Nephron progenitor cell (in vitro differentiated cells): Measurements from ENCODE around the gene MCHR1.

Source experiments
- DNase-seq: peaks from one replicate; pipeline ENCODE4 v3.0.0; 2021
- H3K27ac Mint-ChIP-seq: 2 replicates; pipeline ENCODE4 v1.8.0; 2021; ENCODE audit warnings: mild to moderate bottlenecking, moderate library complexity, mixed read lengths
- H3K27me3 Mint-ChIP-seq: 2 replicates; pipeline ENCODE4 v1.8.0; 2021; ENCODE audit warnings: mild to moderate bottlenecking, low read depth, mixed read lengths; ENCODE audit not compliant: poor library complexity
- H3K36me3 Mint-ChIP-seq: 2 replicates; pipeline ENCODE4 v1.8.0; 2021; ENCODE audit warnings: low read depth, mixed read lengths
- H3K4me1 Mint-ChIP-seq: 2 replicates; pipeline ENCODE4 v1.8.0; 2021; ENCODE audit warnings: mixed read lengths
- H3K4me3 Mint-ChIP-seq: 2 replicates; pipeline ENCODE4 v1.8.0; 2021; ENCODE audit warnings: mild to moderate bottlenecking, moderate library complexity, mixed read lengths
- H3K9me3 Mint-ChIP-seq: 2 replicates; pipeline ENCODE4 v1.8.0; 2021; ENCODE audit warnings: mild to moderate bottlenecking, moderate library complexity, mixed read lengths
- CTCF ChIP-seq: fragments of 200-600 bp; sonication (generic); IDR thresholded peaks from 2 replicates; pipeline ENCODE4 v1.5.0; 2021; ENCODE audit warnings: antibody characterized with exemption

Gene MCHR1

GRCh38 chr22:40665312-40665711 is 14.0 kb upstream of the MCHR1 start:
- Mint-ChIP-seq H3K9me3 (peaks cover 19% of the 10 kb centered on the region), H3K36me3 (no peaks in the 10 kb centered on the region), H3K27ac (peak overlapping the region; percentile 38), H3K4me1 (peaks cover 53% of the 10 kb centered on the region), H3K27me3 (peaks cover 9% of the 10 kb centered on the region), H3K4me3 (no peak overlapping the region)
- DNase-seq, result no peak
- TF ChIP-seq CTCF, result no peak

- Mint-ChIP-seq H3K36me3 (no peaks in the 10 kb centered on the region), H3K4me3 (no peak overlapping the region), H3K9me3 (peaks cover 20% of the 10 kb centered on the region), H3K4me1 (peaks cover 53% of the 10 kb centered on the region), H3K27ac (peak overlapping the region; percentile 76), H3K27me3 (peaks cover under 1% of the 10 kb centered on the region)
- DNase-seq, result no peak
- TF ChIP-seq CTCF, result no peak
Observed at GRCh38 chr22:40666151-40666848, 13.0 kb upstream of the MCHR1 start.

GRCh38 chr22:40668611-40669411 is 10.5 kb upstream of the MCHR1 start:
- DNase-seq, result no peak
- H3K27me3 Mint-ChIP-seq, result no peaks in the 10 kb centered on the region
- H3K9me3 Mint-ChIP-seq, result peaks cover 38% of the 10 kb centered on the region
- no peak for TF ChIP-seq CTCF
- H3K27ac Mint-ChIP-seq, result peak overlapping the region; percentile 82
- peaks cover 4% of the 10 kb centered on the region for H3K36me3 Mint-ChIP-seq
- peaks cover 51% of the 10 kb centered on the region for H3K4me1 Mint-ChIP-seq
- no peak overlapping the region for H3K4me3 Mint-ChIP-seq

GRCh38 chr22:40670058-40670457 is 9.2 kb upstream of the MCHR1 start:
- Mint-ChIP-seq H3K9me3 (peaks cover 38% of the 10 kb centered on the region), H3K4me3 (no peak overlapping the region), H3K36me3 (peaks cover 4% of the 10 kb centered on the region), H3K4me1 (peaks cover 42% of the 10 kb centered on the region), H3K27me3 (peaks cover 4% of the 10 kb centered on the region), H3K27ac (no peak overlapping the region)
- no peak for DNase-seq
- no peak for TF ChIP-seq CTCF

GRCh38 chr22:40671369-40671768 is 7.9 kb upstream of the MCHR1 start:
- Mint-ChIP-seq H3K4me1 (peaks cover 32% of the 10 kb centered on the region), H3K27ac (no peak overlapping the region), H3K4me3 (no peak overlapping the region), H3K36me3 (peaks cover 4% of the 10 kb centered on the region), H3K27me3 (peaks cover 8% of the 10 kb centered on the region), H3K9me3 (peaks cover 38% of the 10 kb centered on the region)
- TF ChIP-seq CTCF, result no peak
- DNase-seq, result no peak
